Stomach (tissue), 4 donors: ENCODE data around the gene PARL.

Experiments used
- CTCF ChIP-seq, 7 experiments: fragments of 450-650 bp in 4 of 7; fragments of 200-600 bp in 3 of 7; sonication (generic) in 3 of 7; IDR thresholded peaks; one replicate each; pipeline ENCODE4 v1.5.1; 2016 to 2019; ENCODE audit warnings: antibody characterized with exemption in 7 of 7, control low read depth in 2 of 7, mild to moderate bottlenecking in 1 of 7
- POLR2A ChIP-seq, 4 donors: fragments of 450-650 bp; IDR thresholded peaks; one replicate each; pipeline ENCODE4 v1.6.1; 2016; ENCODE audit warnings: antibody characterized with exemption in 4 of 4, control low read depth in 2 of 4, mild to moderate bottlenecking in 1 of 4, moderate library complexity in 1 of 4

- TF ChIP-seq POLR2A (IDR thresholded peaks at IDR 0.05), result no peak
- TF ChIP-seq CTCF (IDR thresholded peaks at IDR 0.05), result no peak
Measured at GRCh38 chr3:183914856-183915255, 30.2 kb upstream of the PARL start.
